Common myeloid progenitor, CD34-positive (primary cell): ENCODE measurements around the gene OGFOD2.
A peak's percentile ranks its signal among the peaks of the same experiment; 100 is the strongest.

Experiments used
- CTCF ChIA-PET: fragments of 350-600 bp; sonication (Branson Sonifier 250); formaldehyde crosslinking; loops from one replicate; lab custom pipeline; 2021; ENCODE audit warnings: antibody characterized with exemption; lab: Charles Lee
- POLR2A ChIA-PET: fragments of 350-600 bp; sonication (Branson Sonifier 250); formaldehyde crosslinking; loops from one replicate; lab custom pipeline; 2021; ENCODE audit warnings: antibody characterized with exemption; lab: Charles Lee
- DNase-seq, 3 donors: peaks; one replicate each; pipeline versions ENCODE4 v3.0.0 to v3.0.0-alpha.2; 2013
- H3K27ac ChIP-seq, 2 experiments: 1 replicate in 1 of 2; 2 replicates in 1 of 2; pipeline ENCODE4 v1.7.0; 2013; ENCODE audit warnings: inconsistent platforms in 2 of 2, low read length in 2 of 2, mild to moderate bottlenecking in 2 of 2, low read depth in 1 of 2, moderate library complexity in 1 of 2; ENCODE audit not compliant: severe bottlenecking in 2 of 2, insufficient read depth in 1 of 2, poor library complexity in 1 of 2
- H3K27me3 ChIP-seq, 5 experiments: replicated peaks in 2 of 5; 1 replicate in 3 of 5; 2 replicates in 2 of 5; pipeline versions ENCODE4 v1.6.1 to v1.7.0; 2013; ENCODE audit warnings: low read length in 4 of 5, mild to moderate bottlenecking in 2 of 5, moderate library complexity in 2 of 5, inconsistent platforms in 1 of 5; ENCODE audit not compliant: insufficient read depth in 5 of 5, control insufficient read depth in 4 of 5
- H3K36me3 ChIP-seq, 4 experiments: 1 replicate in 2 of 4; 2 replicates in 2 of 4; pipeline versions ENCODE4 v1.6.1 to v1.7.0; 2013; ENCODE audit warnings: low read length in 3 of 4, control low read depth in 1 of 4, mild to moderate bottlenecking in 1 of 4; ENCODE audit not compliant: control insufficient read depth in 4 of 4, insufficient read depth in 4 of 4
- H3K4me1 ChIP-seq, 4 experiments: 1 replicate in 3 of 4; 2 replicates in 1 of 4; pipeline versions ENCODE4 v1.6.1 to v1.7.1; 2013; ENCODE audit warnings: low read length in 3 of 4, mild to moderate bottlenecking in 3 of 4, control low read depth in 1 of 4, inconsistent platforms in 1 of 4, moderate library complexity in 1 of 4; ENCODE audit not compliant: control insufficient read depth in 4 of 4, insufficient read depth in 4 of 4; ENCODE audit errors: control extremely low read depth in 1 of 4
- H3K4me3 ChIP-seq, 7 experiments: 1 replicate in 4 of 7; 2 replicates in 3 of 7; pipeline versions ENCODE4 v1.5.1 to v1.7.0; 2013; ENCODE audit warnings: mild to moderate bottlenecking in 7 of 7, low read length in 6 of 7, moderate library complexity in 6 of 7, inconsistent platforms in 2 of 7, low read depth in 2 of 7, control low read depth in 1 of 7; ENCODE audit not compliant: insufficient read depth in 4 of 7, control insufficient read depth in 1 of 7; ENCODE audit errors: extremely low read depth in 1 of 7
- H3K9me3 ChIP-seq, 5 experiments: 1 replicate in 4 of 5; 2 replicates in 1 of 5; pipeline versions ENCODE4 v1.6.1 to v1.7.1; 2013; ENCODE audit warnings: low read length in 4 of 5, mild to moderate bottlenecking in 2 of 5, inconsistent platforms in 1 of 5, low read depth in 1 of 5, moderate library complexity in 1 of 5; ENCODE audit not compliant: control insufficient read depth in 4 of 5, insufficient read depth in 2 of 5; ENCODE audit errors: control extremely low read depth in 1 of 5
- WGBS: methylation state at CpG from one replicate; pipeline ENCODE4 v1.1.5; 2013; ENCODE audit not compliant: insufficient coverage; 5-methylcytosine and 5-hydroxymethylcytosine counted together

OGFOD2 gene

GRCh38 chr12:122949816-122950675, 25.0 kb upstream of the OGFOD2 start:
- 98% methylated on average over 23 of the region's 27 CpGs for WGBS
- no peaks in the 10 kb centered on the region for H3K27me3 ChIP-seq
- POLR2A ChIA-PET: interaction anchor here (0.7 to 1.5 kb wide), 2 partner anchors 61 to 175 kb away, joined by 3 to 5 read pairs; no protein-coding TSS in a partner anchor
- DNase-seq: no peak
- no peaks in the 10 kb centered on the region for H3K9me3 ChIP-seq
- H3K36me3 ChIP-seq: peaks cover 0 to 3% (median 0%) of the 10 kb centered on the region in 4 experiments
- H3K4me1 ChIP-seq: peaks cover 0 to 25% (median 21%) of the 10 kb centered on the region in 4 experiments
- CTCF ChIA-PET: interaction anchor here (1.0 to 18.2 kb wide), 5 partner anchors 30 to 174 kb away, joined by 3 to 421 read pairs (median 40); partner anchors contain the start of gene VPS37B
- H3K27ac ChIP-seq: no peak overlapping the region
- no peak overlapping the region for H3K4me3 ChIP-seq

- DNase-seq: no peak
- H3K27me3 ChIP-seq: no peaks in the 10 kb centered on the region
- H3K4me1 ChIP-seq: peaks cover 0 to 18% (median 16%) of the 10 kb centered on the region in 4 experiments
- WGBS: 99% methylated on average over 8 of the region's 9 CpGs
- CTCF ChIA-PET: interaction anchor here (0.8 to 18.2 kb wide), 3 partner anchors 69 to 157 kb away, joined by 3 to 421 read pairs (median 171); no protein-coding TSS in a partner anchor
- H3K4me3 ChIP-seq: no peak overlapping the region
- POLR2A ChIA-PET: no interaction called here
- no peaks in the 10 kb centered on the region for H3K9me3 ChIP-seq
- H3K27ac ChIP-seq: no peak overlapping the region
- H3K36me3 ChIP-seq: peaks cover 0 to 3% (median 0%) of the 10 kb centered on the region in 4 experiments
Observed at GRCh38 chr12:122951406-122951805, 23.6 kb upstream of the OGFOD2 start.

GRCh38 chr12:122951979-122952892, 22.8 kb upstream of the OGFOD2 start:
- WGBS: 75% methylated on average over 12 of the region's 12 CpGs
- H3K36me3 ChIP-seq: peaks cover 0 to 4% (median 0%) of the 10 kb centered on the region in 4 experiments

GRCh38 chr12:122955156-122955555, 19.9 kb upstream of the OGFOD2 start:
- DNase-seq: no peak
- peaks cover 0 to 15% (median 4%) of the 10 kb centered on the region in 4 experiments for H3K36me3 ChIP-seq
- H3K9me3 ChIP-seq: no peaks in the 10 kb centered on the region
- no peaks in the 10 kb centered on the region for H3K4me1 ChIP-seq
- H3K4me3 ChIP-seq: no peak overlapping the region
- 99% methylated on average over 7 of the region's 8 CpGs for WGBS
- no peaks in the 10 kb centered on the region for H3K27me3 ChIP-seq
- H3K27ac ChIP-seq: no peak overlapping the region
- POLR2A ChIA-PET: interaction anchor here (0.6 kb wide), 1 partner anchor 253 kb away, joined by 6 read pairs; no protein-coding TSS in a partner anchor
- CTCF ChIA-PET: interaction anchor here (0.7 to 18.2 kb wide), 10 partner anchors 9 to 283 kb away, joined by 3 to 421 read pairs (median 4); partner anchors contain the start of gene ABCB9

More at GRCh38 chr12:122951979-122952892, 22.8 kb upstream of the OGFOD2 start:
- H3K27me3 ChIP-seq: no peaks in the 10 kb centered on the region
- no peak overlapping the region for H3K4me3 ChIP-seq
- H3K4me1 ChIP-seq: peaks cover 0 to 10% (median 8%) of the 10 kb centered on the region in 4 experiments
- H3K27ac ChIP-seq: no peak overlapping the region
- CTCF ChIA-PET: interaction anchor here (0.6 to 18.2 kb wide), 10 partner anchors 12 to 314 kb away, joined by 3 to 421 read pairs (median 4); partner anchors contain the start of gene ABCB9
- POLR2A ChIA-PET: no interaction called here
- peak; percentile 68 to 82 (median 74) for DNase-seq
- no peaks in the 10 kb centered on the region for H3K9me3 ChIP-seq

- ChIA-PET POLR2A (interaction anchor here (0.6 kb wide), 1 partner anchor 252 kb away, joined by 6 read pairs; no protein-coding TSS in a partner anchor), CTCF (interaction anchor here (1.1 to 18.2 kb wide), 10 partner anchors 10 to 282 kb away, joined by 3 to 421 read pairs (median 4); partner anchors contain the start of genes ABCB9 and OGFOD2)
- 100% methylated on average over 2 of the region's 2 CpGs for WGBS
- H3K4me3 ChIP-seq: no peak overlapping the region
- no peak for DNase-seq
- H3K27me3 ChIP-seq: no peaks in the 10 kb centered on the region
- H3K9me3 ChIP-seq: no peaks in the 10 kb centered on the region
- H3K4me1 ChIP-seq: no peaks in the 10 kb centered on the region
- H3K27ac ChIP-seq: no peak overlapping the region
- peaks cover 0 to 17% (median 4%) of the 10 kb centered on the region in 4 experiments for H3K36me3 ChIP-seq
Observed at GRCh38 chr12:122956035-122956434, 19.0 kb upstream of the OGFOD2 start.

GRCh38 chr12:122958198-122958888, 16.7 kb upstream of the OGFOD2 start:
- ChIA-PET CTCF (interaction anchor here (1.1 to 18.2 kb wide), 2 partner anchors 11 to 94 kb away, joined by 4 to 421 read pairs; no protein-coding TSS in a partner anchor), POLR2A (no interaction called here)
- DNase-seq: no peak
- Histone ChIP-seq H3K27ac (no peak overlapping the region), H3K9me3 (no peaks in the 10 kb centered on the region), H3K27me3 (no peaks in the 10 kb centered on the region), H3K4me1 (peaks cover 0 to 5% (median under 1%) of the 10 kb centered on the region in 4 experiments), H3K4me3 (no peak overlapping the region), H3K36me3 (peaks cover 0 to 17% (median 4%) of the 10 kb centered on the region in 4 experiments)
- WGBS: 96% methylated on average over 4 of the region's 5 CpGs
